Thyroid gland (tissue), 4 donors: Measurements from ENCODE around the gene LDAH.

Experiments used
- CTCF ChIP-seq, 6 experiments: fragments of 200-600 bp in 3 of 6; fragments of 450-650 bp in 3 of 6; sonication (generic) in 3 of 6; IDR thresholded peaks; one replicate each; pipeline ENCODE4 v1.5.1; 2016 to 2019; ENCODE audit warnings: antibody characterized with exemption in 6 of 6, mild to moderate bottlenecking in 2 of 6, inconsistent platforms in 1 of 6, moderate library complexity in 1 of 6
- POLR2A ChIP-seq, 2 donors: fragments of 450-650 bp; IDR thresholded peaks; one replicate each; pipeline ENCODE4 v1.6.1; 2017; ENCODE audit warnings: antibody characterized with exemption in 2 of 2, mild to moderate bottlenecking in 2 of 2, moderate library complexity in 1 of 2

GRCh38 chr2:20652673-20653575, 170.0 kb downstream of the LDAH start:
- no peak for TF ChIP-seq CTCF (IDR thresholded peaks at IDR 0.05)
- TF ChIP-seq POLR2A (IDR thresholded peaks at IDR 0.05): no peak
